Urinary bladder (tissue), 4 donors: ENCODE results near the gene COPS6. TPM values are rescaled to one million over a fixed set of nuclear protein-coding genes. Genes with fewer than 3 reads are reported as not detected.

ENCODE experiments used
- DNase-seq: peaks from one replicate; pipeline ENCODE4 v3.0.0-alpha.2; 2015; ENCODE audit errors: extremely low spot score
- H3K27ac ChIP-seq: one replicate; pipeline ENCODE4 v1.5.1; 2013; ENCODE audit warnings: low read depth, mild to moderate bottlenecking, moderate library complexity
- H3K36me3 ChIP-seq: one replicate; pipeline ENCODE4 v1.6.1; 2013; ENCODE audit warnings: mild to moderate bottlenecking, moderate library complexity; ENCODE audit not compliant: insufficient read depth
- H3K4me1 ChIP-seq: one replicate; pipeline ENCODE4 v1.6.1; 2013; ENCODE audit warnings: mild to moderate bottlenecking, moderate library complexity; ENCODE audit not compliant: insufficient read depth
- H3K4me3 ChIP-seq: one replicate; pipeline ENCODE4 v1.5.1; 2013; ENCODE audit warnings: low read depth, low read length
- WGBS: extraction: QIAGEN DNeasy Blood & Tissue Kit; methylation state at CpG from one replicate; pipeline ENCODE4 v1.1.7; 2013; 5-methylcytosine and 5-hydroxymethylcytosine counted together
- polyA plus RNA-seq: library from polyadenylated mRNA; stranded (reverse); fragments of 200-250 nt; gene quantifications from one replicate; pipeline ENCODE4 v1.2.3, GENCODE V29; 2013
- total RNA-seq: library from RNA; depleted of rRNA; stranded (reverse); fragments of >200 nt; gene quantifications from one replicate; pipeline ENCODE4 v1.2.3, GENCODE V29; 2014
- donor health status: healthy with polysubstance abuse.
- donor health status: healthy.

Gene COPS6
- total and polyA plus RNA-seq, 2 donors = 36.1 to 160 TPM

GRCh38 chr7:100066953-100067352, 21.8 kb upstream of the COPS6 start:
- H3K36me3 ChIP-seq = peaks cover 8% of the 10 kb centered on the region
- no peak for DNase-seq
- H3K4me1 ChIP-seq = peaks cover 2% of the 10 kb centered on the region
- no peak overlapping the region for H3K27ac ChIP-seq
- no peak overlapping the region for H3K4me3 ChIP-seq
- WGBS = 90% methylated on average over 7 of the region's 7 CpGs

GRCh38 chr7:100069991-100070390, 18.8 kb upstream of the COPS6 start:
- H3K4me3 ChIP-seq = no peak overlapping the region
- no peak overlapping the region for H3K27ac ChIP-seq
- DNase-seq = no peak
- H3K4me1 ChIP-seq = peaks cover 2% of the 10 kb centered on the region
- 97% methylated on average over 5 of the region's 5 CpGs for WGBS
- peaks cover 14% of the 10 kb centered on the region for H3K36me3 ChIP-seq

- no peak for DNase-seq
- no peak overlapping the region for H3K4me3 ChIP-seq
- H3K27ac ChIP-seq = no peak overlapping the region
- peaks cover 21% of the 10 kb centered on the region for H3K36me3 ChIP-seq
- no peaks in the 10 kb centered on the region for H3K4me1 ChIP-seq
- WGBS = 99% methylated on average over 11 of the region's 11 CpGs
Measured at GRCh38 chr7:100071018-100071723, 17.6 kb upstream of the COPS6 start.

- Histone ChIP-seq H3K27ac (no peak overlapping the region), H3K4me1 (no peaks in the 10 kb centered on the region), H3K4me3 (no peak overlapping the region), H3K36me3 (peaks cover 21% of the 10 kb centered on the region)
- no peak for DNase-seq
- WGBS = 98% methylated on average over 10 of the region's 10 CpGs
Measured at GRCh38 chr7:100072462-100072861, 16.3 kb upstream of the COPS6 start.

GRCh38 chr7:100074841-100075240, 13.9 kb upstream of the COPS6 start:
- Histone ChIP-seq H3K27ac (no peak overlapping the region), H3K36me3 (peaks cover 21% of the 10 kb centered on the region), H3K4me1 (peaks cover 1% of the 10 kb centered on the region), H3K4me3 (no peak overlapping the region)
- WGBS = 96% methylated on average over 7 of the region's 7 CpGs
- no peak for DNase-seq

GRCh38 chr7:100075418-100075817, 13.4 kb upstream of the COPS6 start:
- Histone ChIP-seq H3K36me3 (peaks cover 21% of the 10 kb centered on the region), H3K27ac (no peak overlapping the region), H3K4me1 (peaks cover 1% of the 10 kb centered on the region), H3K4me3 (no peak overlapping the region)
- no peak for DNase-seq
- 95% methylated on average over 6 of the region's 6 CpGs for WGBS

GRCh38 chr7:100077205-100077604, 11.6 kb upstream of the COPS6 start:
- no peak for DNase-seq
- peaks cover 14% of the 10 kb centered on the region for H3K36me3 ChIP-seq
- 93% methylated on average over 4 of the region's 4 CpGs for WGBS

GRCh38 chr7:100079024-100079560, 9.7 kb upstream of the COPS6 start:
- peaks cover 8% of the 10 kb centered on the region for H3K36me3 ChIP-seq
- no peak overlapping the region for H3K27ac ChIP-seq
- H3K4me3 ChIP-seq = no peak overlapping the region
- H3K4me1 ChIP-seq = peaks cover 1% of the 10 kb centered on the region
- DNase-seq = no peak
- WGBS = 77% methylated on average over 7 of the region's 7 CpGs

More at GRCh38 chr7:100077205-100077604, 11.6 kb upstream of the COPS6 start:
- no peak overlapping the region for H3K4me3 ChIP-seq
- H3K4me1 ChIP-seq = peaks cover 1% of the 10 kb centered on the region
- H3K27ac ChIP-seq = no peak overlapping the region

GRCh38 chr7:100080907-100081534, 7.7 kb upstream of the COPS6 start:
- Histone ChIP-seq H3K4me1 (peaks cover 1% of the 10 kb centered on the region), H3K36me3 (no peaks in the 10 kb centered on the region), H3K27ac (peak overlapping the region; percentile 78), H3K4me3 (peak overlapping the region; percentile 65)
- no peak for DNase-seq
- under 1% methylated on average over 34 of the region's 34 CpGs for WGBS

- Histone ChIP-seq H3K36me3 (no peaks in the 10 kb centered on the region), H3K27ac (peak within 1 kb of the TSS; percentile 78), H3K4me1 (peaks cover 1% of the 10 kb centered on the region), H3K4me3 (peak within 1 kb of the TSS; percentile 65)
- under 1% methylated on average over 55 of the region's 55 CpGs for WGBS
- peak; percentile 98 for DNase-seq
Measured at GRCh38 chr7:100081535-100082102, 7.2 kb upstream of the COPS6 start, which contains the start of gene ZNF3. Gene ZNF3 (minus strand): TSS chr7:100081723. CDS start chr7:100077357, 4,366 bp downstream.

GRCh38 chr7:100082978-100083377, 5.8 kb upstream of the COPS6 start:
- H3K4me1 ChIP-seq = peaks cover 1% of the 10 kb centered on the region
- no peaks in the 10 kb centered on the region for H3K36me3 ChIP-seq
- no peak overlapping the region for H3K27ac ChIP-seq
- DNase-seq = no peak
- WGBS = 58% methylated on average over 4 of the region's 4 CpGs
- H3K4me3 ChIP-seq = no peak overlapping the region

- Histone ChIP-seq H3K27ac (no peak overlapping the region), H3K4me1 (no peaks in the 10 kb centered on the region), H3K36me3 (no peaks in the 10 kb centered on the region), H3K4me3 (no peak overlapping the region)
- no peak for DNase-seq
- WGBS = 29% methylated on average over 3 of the region's 3 CpGs
Measured at GRCh38 chr7:100085515-100085914, 3.3 kb upstream of the COPS6 start.

- Histone ChIP-seq H3K4me3 (no peak overlapping the region), H3K36me3 (no peaks in the 10 kb centered on the region), H3K4me1 (no peaks in the 10 kb centered on the region), H3K27ac (no peak overlapping the region)
- DNase-seq = no peak
- 31% methylated on average over 10 of the region's 10 CpGs for WGBS
Measured at GRCh38 chr7:100087055-100087750, 1.6 kb upstream of the COPS6 start.
